Measurements from ENCODE around the gene CST8.
A peak's percentile ranks its signal among the peaks of the same experiment; 100 is the strongest.
"Not testable (repeated sequence)": the region's sequence is repeated elsewhere in the genome, so short reads cannot be mapped to it uniquely, and the experiment has no call there.

The CST8 gene

GRCh38 chr20:23490817-23491216 lies at the start of gene CST8:
Gene CST8, plus strand, starts transcription at chr20:23491117. Its CDS starts 551 bp downstream, at chr20:23491668.
- DNase-seq: no peak

- peak; percentile 73 for DNase-seq
These were observed 49.0 kb upstream of the CST8 start for GRCh38 chr20:23441850-23442313.

GRCh38 chr20:23442436-23442835 lies 48.5 kb upstream of the CST8 start:
- DNase-seq: no peak

- DNase-seq: no peak
These were observed 46.1 kb upstream of the CST8 start for GRCh38 chr20:23444859-23445258.

- DNase-seq: no peak
These were observed 45.2 kb upstream of the CST8 start for GRCh38 chr20:23445596-23446217.

- no peak for DNase-seq
These were observed 44.4 kb upstream of the CST8 start for GRCh38 chr20:23446505-23446904.

GRCh38 chr20:23448167-23448566 lies 42.8 kb upstream of the CST8 start:
- DNase-seq: no peak

- DNase-seq: no peak
These were observed 41.5 kb upstream of the CST8 start for GRCh38 chr20:23449421-23449820.

- no peak for DNase-seq
These were observed 40.0 kb upstream of the CST8 start for GRCh38 chr20:23450877-23451276.

- DNase-seq: no peak
These were observed 38.9 kb upstream of the CST8 start for GRCh38 chr20:23451956-23452487.

- no peak for DNase-seq
These were observed 38.1 kb upstream of the CST8 start, which contains the start of gene CST11 for GRCh38 chr20:23452776-23453175. Gene CST11, minus strand, starts transcription at chr20:23452876. Its CDS starts 65 bp downstream, at chr20:23452811.

- DNase-seq: no peak
These were observed 37.1 kb upstream of the CST8 start for GRCh38 chr20:23453549-23454543.

GRCh38 chr20:23454816-23455215 lies 36.1 kb upstream of the CST8 start:
- DNase-seq: no peak

GRCh38 chr20:23455639-23456038 lies 35.3 kb upstream of the CST8 start:
- DNase-seq: no peak

- peak; percentile 40 for DNase-seq
These were observed 34.5 kb upstream of the CST8 start for GRCh38 chr20:23456409-23456808.

GRCh38 chr20:23456873-23457272 lies 34.0 kb upstream of the CST8 start:
- DNase-seq: peak; percentile 20

- DNase-seq: no peak
These were observed 31.3 kb upstream of the CST8 start for GRCh38 chr20:23459461-23460150.

GRCh38 chr20:23461180-23461579 lies 29.7 kb upstream of the CST8 start:
- DNase-seq: no peak

- DNase-seq: not testable (repeated sequence)
These were observed 24.0 kb upstream of the CST8 start for GRCh38 chr20:23466961-23467360.

- DNase-seq: not testable (repeated sequence)
These were observed 18.6 kb upstream of the CST8 start for GRCh38 chr20:23472306-23472705.

GRCh38 chr20:23473293-23473692 lies 17.6 kb upstream of the CST8 start:
- not testable (repeated sequence) for DNase-seq

GRCh38 chr20:23475395-23475794 lies 15.5 kb upstream of the CST8 start:
- no peak for DNase-seq

Data from CD4-positive, alpha-beta T cell treated with Interleukin-21 for 1 hour (primary cell).